GM12878 (cell line): ENCODE results near the gene PODXL2. TPM values are rescaled to one million over a fixed set of nuclear protein-coding genes. Genes with fewer than 3 reads are reported as not detected.
A peak's percentile ranks its signal among the peaks of the same experiment; 100 is the strongest.

Experiments used
- ATAC-seq: fragments of 200-7000 bp; cut with Tn5 transposase; 3 replicates; pipeline ENCODE4 v1.9.1; 2020; ENCODE audit warnings: mild to moderate bottlenecking, moderate library complexity
- BruUV-seq: library from RNA; stranded (reverse); fragments of 400-500 nt; replicated peaks from 2 replicates; lab custom pipeline; 2021; lab: Mats Ljungman, UMichigan
- CTCF ChIA-PET: fragments of 300-600 bp; sonication (Branson Sonifier 250); formaldehyde crosslinking; extraction: SDS; loops from one replicate; lab custom pipeline; 2021; ENCODE audit warnings: inconsistent platforms; lab: Yijun Ruan, JAX
- POLR2A ChIA-PET: fragments of 350-600 bp; formaldehyde crosslinking; extraction: SDS; loops from one replicate; lab custom pipeline; 2021; ENCODE audit warnings: inconsistent platforms; lab: Charles Lee
- RAD21 ChIA-PET: fragments of 300-600 bp; sonication (Branson Sonifier 250); formaldehyde crosslinking; loops from one replicate; lab custom pipeline; 2023; ENCODE audit warnings: antibody characterized with exemption; ENCODE audit not compliant: unreplicated experiment; lab: Charles Lee
- SMC1A ChIA-PET: fragments of 300-600 bp; sonication (Branson Sonifier 250); formaldehyde crosslinking; loops from one replicate; lab custom pipeline; 2023; ENCODE audit not compliant: unreplicated experiment, uncharacterized antibody; lab: Charles Lee
- DNase-seq: peaks from one replicate; pipeline ENCODE4 v3.0.0-alpha.2; 2011; ENCODE audit warnings: low read depth, low spot score
- FAIRE-seq: peaks from 3 replicates; lab custom pipeline; 2011; peaks lifted over from hg19 to GRCh38; lab: Jason Lieb, UNC
- H2AFZ ChIP-seq: 2 replicates; pipeline ENCODE4 v1.6.0; 2011; ENCODE audit warnings: low read depth, low read length, control low read depth; ENCODE audit not compliant: control insufficient read depth
- H3K27ac ChIP-seq: 2 replicates; pipeline ENCODE4 v1.5.1; 2011; ENCODE audit warnings: control low read depth; ENCODE audit not compliant: control insufficient read depth, insufficient read depth
- H3K27me3 ChIP-seq, 2 experiments: replicated peaks in 1 of 2; 2 replicates each; pipeline versions ENCODE4 v1.6.0 to v1.6.1; 2011; ENCODE audit warnings: low read length in 1 of 2; ENCODE audit not compliant: control insufficient read depth in 2 of 2, insufficient read depth in 2 of 2
- H3K36me3 ChIP-seq, 2 experiments: 2 replicates each; pipeline ENCODE4 v1.5.1; 2011; ENCODE audit warnings: low read length in 1 of 2; ENCODE audit not compliant: control insufficient read depth in 2 of 2, insufficient read depth in 2 of 2
- H3K4me1 ChIP-seq: 2 replicates; pipeline ENCODE4 v1.6.1; 2011; ENCODE audit warnings: mild to moderate bottlenecking, low read length, moderate library complexity, mixed read lengths; ENCODE audit not compliant: control insufficient read depth, insufficient read depth
- H3K4me2 ChIP-seq: 2 replicates; pipeline ENCODE4 v1.6.0; 2011; ENCODE audit warnings: control low read depth; ENCODE audit not compliant: control insufficient read depth, insufficient read depth
- H3K4me3 ChIP-seq: fragments of 200-600 bp; sonication (generic); 2 replicates; pipeline ENCODE4 v1.5.1; 2016
- H3K79me2 ChIP-seq: 2 replicates; pipeline ENCODE4 v1.6.0; 2011; ENCODE audit warnings: low read length; ENCODE audit not compliant: control insufficient read depth, insufficient read depth
- H3K9ac ChIP-seq: 2 replicates; pipeline ENCODE4 v1.8.0; 2011; ENCODE audit warnings: low read length, control low read depth, mixed read lengths; ENCODE audit not compliant: control insufficient read depth, insufficient read depth
- H3K9me3 ChIP-seq: replicated peaks from 3 replicates; pipeline ENCODE4 v1.5.1; 2011; ENCODE audit warnings: mild to moderate bottlenecking, low read length; ENCODE audit not compliant: control insufficient read depth, insufficient read depth
- H4K20me1 ChIP-seq: 2 replicates; pipeline ENCODE4 v1.6.0; 2011; ENCODE audit not compliant: control insufficient read depth, insufficient read depth
- CBX5 ChIP-seq: sonication (generic); IDR thresholded peaks from 2 replicates; pipeline ENCODE4 v1.6.1; 2016; ENCODE audit warnings: low read depth, moderate library complexity, mild to moderate bottlenecking, inconsistent platforms
- DPF2 ChIP-seq: fragments of 450-650 bp; IDR thresholded peaks from 2 replicates; pipeline ENCODE4 v1.6.1; 2017; ENCODE audit warnings: mild to moderate bottlenecking
- ELK1 ChIP-seq: IDR thresholded peaks from 2 replicates; pipeline ENCODE4 v1.6.1; 2012; ENCODE audit warnings: low read depth, low read length, improper control_type of control experiment
- FOXM1 ChIP-seq: IDR thresholded peaks from 2 replicates; pipeline ENCODE4 v1.6.1; 2012; ENCODE audit warnings: low read depth, mild to moderate bottlenecking, inconsistent platforms, low read length, moderate library complexity
- HDAC6 ChIP-seq: fragments of 200-600 bp; sonication (generic); IDR thresholded peaks from one replicate; pipeline ENCODE4 v1.8.0; 2017; ENCODE audit warnings: antibody characterized with exemption; ENCODE audit not compliant: unreplicated experiment
- KDM1A ChIP-seq: fragments of 200-600 bp; sonication (generic); IDR thresholded peaks from 2 replicates; pipeline ENCODE4 v1.6.1; 2016; ENCODE audit warnings: borderline replicate concordance
- MYB ChIP-seq: fragments of 150-350 bp; IDR thresholded peaks from 2 replicates; pipeline ENCODE4 v1.6.1; 2014; ENCODE audit warnings: mild to moderate bottlenecking, low read depth, low read length, borderline replicate concordance
- MYC ChIP-seq: IDR thresholded peaks from 2 replicates; pipeline ENCODE4 v1.6.1; 2011; ENCODE audit warnings: mild to moderate bottlenecking, low read length, moderate library complexity, inconsistent platforms; ENCODE audit not compliant: insufficient read depth, insufficient replicate concordance, insufficient read length, severe bottlenecking
- PML ChIP-seq: IDR thresholded peaks from 2 replicates; pipeline ENCODE4 v1.6.1; 2012; ENCODE audit warnings: low read length, inconsistent platforms
- RAD51 ChIP-seq: fragments of 450-650 bp; IDR thresholded peaks from 2 replicates; pipeline ENCODE4 v1.6.1; 2016; ENCODE audit warnings: moderate library complexity, mild to moderate bottlenecking, inconsistent platforms
- SPI1 ChIP-seq: IDR thresholded peaks from 2 replicates; pipeline ENCODE4 v1.6.1; 2011; ENCODE audit warnings: low read depth, mild to moderate bottlenecking, low read length, moderate library complexity, borderline replicate concordance; ENCODE audit not compliant: insufficient read depth
- SUPT20H ChIP-seq: IDR thresholded peaks from 2 replicates; pipeline ENCODE4 v1.6.1; 2011; ENCODE audit warnings: low read depth, mild to moderate bottlenecking, low read length, moderate library complexity, borderline replicate concordance; ENCODE audit not compliant: control insufficient read depth
- TAF1 ChIP-seq: IDR thresholded peaks from 2 replicates; pipeline ENCODE4 v1.6.1; 2011; ENCODE audit warnings: mild to moderate bottlenecking, low read depth, low read length, borderline replicate concordance
- ZSCAN29 ChIP-seq: fragments of 450-650 bp; IDR thresholded peaks from 2 replicates; pipeline ENCODE4 v1.6.1; 2017; ENCODE audit warnings: mild to moderate bottlenecking, moderate library complexity
- WGBS: methylation state at CpG from one replicate; pipeline ENCODE4 v1.1.6; 2016; ENCODE audit warnings: low lambda C conversion rate; ENCODE audit not compliant: insufficient replicate concordance, insufficient coverage; ENCODE audit errors: missing lambda C conversion rate; 5-methylcytosine and 5-hydroxymethylcytosine counted together
- in situ Hi-C: fragments of 300-500 bp; cut with MboI; formaldehyde crosslinking; loops from 9 replicates; pipeline ENCODE4 v1.14.3; 2018; ENCODE audit warnings: mixed read lengths
- intact Hi-C: fragments of 100-400 bp; cut with micrococcal nuclease; formaldehyde crosslinking; loops from one replicate; pipeline ENCODE4 v1.14.2; 2022; ENCODE audit not compliant: unreplicated experiment
- polyA plus RNA-seq, 11 experiments: library from polyadenylated mRNA; depleted of rRNA in 4 of 11; unstranded in 6 of 11; stranded (reverse) in 5 of 11; fragments of >200 nt; fragmentation: Nextera tagmentation in 4 of 11; fragmentation: Illumina TruSeq in 1 of 11; extraction: Ambion mirVana in 4 of 11; extraction: Trizol in 1 of 11; gene quantifications; 1 replicate in 1 of 11; 2 replicates in 10 of 11; pipeline versions ENCODE4 v1.2.1 to v1.2.3, GENCODE V29; 2011 to 2016; ENCODE audit warnings: inconsistent platforms in 2 of 11, missing spikeins in 2 of 11, low read depth in 1 of 11
- total RNA-seq, 4 experiments: library from RNA; depleted of rRNA in 3 of 4; stranded (reverse); fragments of >200 nt in 3 of 4; fragmentation: Illumina TruSeq in 1 of 4; extraction: Trizol in 1 of 4; gene quantifications; 2 replicates each; pipeline versions ENCODE4 v1.2.1 to v1.2.3, GENCODE V29; 2013 to 2021
- TF ChIP-seq, protein P1 (sequence below): IDR thresholded peaks from 2 replicates; pipeline ENCODE4 v1.6.1; 2011; ENCODE audit warnings: low read depth, low read length, improper control_type of control experiment, borderline replicate concordance
- TF ChIP-seq, protein P2 (sequence below): fragments of 450-650 bp; IDR thresholded peaks from 2 replicates; pipeline ENCODE4 v1.6.1; 2017; ENCODE audit warnings: mild to moderate bottlenecking, low read depth, inconsistent platforms; ENCODE audit not compliant: poor library complexity, severe bottlenecking

The PODXL2 gene
- total and polyA plus RNA-seq, 10 of the 15 experiments (the other 5 are each of a cell fraction or from before 2014, with no cell fraction given) = 0.03 to 24.4 (median 13.6) TPM; not detected in 2

DNA sequence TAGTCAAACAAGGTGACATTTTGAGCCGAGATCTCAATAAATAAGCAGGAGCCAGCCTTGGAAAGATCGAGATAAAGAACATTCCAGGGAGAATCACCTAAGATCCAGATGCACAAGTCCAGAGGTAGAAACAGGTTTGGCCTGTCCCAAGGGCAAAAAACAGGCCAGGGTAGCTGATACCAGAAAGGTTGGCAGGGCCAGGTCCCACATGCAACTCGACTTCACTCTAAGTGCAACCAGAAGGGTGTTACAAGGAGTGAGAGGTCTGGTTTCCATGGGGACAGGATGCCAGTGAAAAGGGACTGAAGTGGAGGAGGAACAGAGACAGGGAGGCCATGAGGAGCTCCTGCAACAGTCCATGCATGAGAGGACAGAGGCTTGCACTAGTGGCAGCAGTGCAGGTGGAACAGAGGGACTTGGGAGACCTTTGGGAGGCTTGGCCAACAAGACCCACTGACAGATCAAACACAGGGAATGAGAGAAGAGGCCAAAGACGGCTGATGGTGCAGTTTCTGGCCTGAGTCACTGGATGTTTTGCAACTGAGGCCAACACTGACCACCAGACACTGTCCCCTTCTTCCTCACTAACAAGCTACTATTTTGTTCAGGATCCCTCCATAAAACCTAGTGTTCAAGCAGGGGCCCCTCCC lies 43.7 kb upstream of the PODXL2 start:
- no peaks in the 10 kb centered on the region; the same call in 1 of the 2 replicates for H4K20me1 ChIP-seq
- H3K4me2 ChIP-seq = peak overlapping the region; percentile 42; the same call in 1 of the 2 replicates
- DNase-seq (no peak), FAIRE-seq (no peak), ATAC-seq (no peak)
- no peaks in the 10 kb centered on the region; a peak in 1 of 4 replicates for H3K36me3 ChIP-seq
- no peaks in the 10 kb centered on the region for H3K27me3 ChIP-seq
- ChIA-PET RAD21 (no interaction called here), POLR2A (interaction anchor here (1.1 kb wide), 1 partner anchor 12 kb away, joined by 4 read pairs; no protein-coding TSS in a partner anchor), SMC1A (interaction anchor here (1.0 kb wide), 1 partner anchor 10 kb away, joined by 3 read pairs; no protein-coding TSS in a partner anchor), CTCF (interaction anchor here (0.6 to 1.5 kb wide), 5 partner anchors 9 to 548 kb away, joined by 3 read pairs; no protein-coding TSS in a partner anchor)
- H3K4me1 ChIP-seq = peaks cover 11% of the 10 kb centered on the region
- H3K27ac ChIP-seq = no peak overlapping the region
- WGBS = 73% methylated on average over 4 of the region's 4 CpGs
- TF ChIP-seq RAD51 (no peak), MYC (no peak), SUPT20H (no peak), SPI1 (no peak), CBX5 (no peak), DPF2 (no peak), MYB (no peak), ZSCAN29 (no peak), ELK1 (no peak), KDM1A (no peak), PML (no peak), TAF1 (no peak), FOXM1 (no peak), HDAC6 (no peak)
- TF ChIP-seq, protein P1, sequence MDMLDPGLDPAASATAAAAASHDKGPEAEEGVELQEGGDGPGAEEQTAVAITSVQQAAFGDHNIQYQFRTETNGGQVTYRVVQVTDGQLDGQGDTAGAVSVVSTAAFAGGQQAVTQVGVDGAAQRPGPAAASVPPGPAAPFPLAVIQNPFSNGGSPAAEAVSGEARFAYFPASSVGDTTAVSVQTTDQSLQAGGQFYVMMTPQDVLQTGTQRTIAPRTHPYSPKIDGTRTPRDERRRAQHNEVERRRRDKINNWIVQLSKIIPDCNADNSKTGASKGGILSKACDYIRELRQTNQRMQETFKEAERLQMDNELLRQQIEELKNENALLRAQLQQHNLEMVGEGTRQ = no peak
- TF ChIP-seq, protein P2, sequence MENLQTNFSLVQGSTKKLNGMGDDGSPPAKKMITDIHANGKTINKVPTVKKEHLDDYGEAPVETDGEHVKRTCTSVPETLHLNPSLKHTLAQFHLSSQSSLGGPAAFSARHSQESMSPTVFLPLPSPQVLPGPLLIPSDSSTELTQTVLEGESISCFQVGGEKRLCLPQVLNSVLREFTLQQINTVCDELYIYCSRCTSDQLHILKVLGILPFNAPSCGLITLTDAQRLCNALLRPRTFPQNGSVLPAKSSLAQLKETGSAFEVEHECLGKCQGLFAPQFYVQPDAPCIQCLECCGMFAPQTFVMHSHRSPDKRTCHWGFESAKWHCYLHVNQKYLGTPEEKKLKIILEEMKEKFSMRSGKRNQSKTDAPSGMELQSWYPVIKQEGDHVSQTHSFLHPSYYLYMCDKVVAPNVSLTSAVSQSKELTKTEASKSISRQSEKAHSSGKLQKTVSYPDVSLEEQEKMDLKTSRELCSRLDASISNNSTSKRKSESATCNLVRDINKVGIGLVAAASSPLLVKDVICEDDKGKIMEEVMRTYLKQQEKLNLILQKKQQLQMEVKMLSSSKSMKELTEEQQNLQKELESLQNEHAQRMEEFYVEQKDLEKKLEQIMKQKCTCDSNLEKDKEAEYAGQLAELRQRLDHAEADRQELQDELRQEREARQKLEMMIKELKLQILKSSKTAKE = no peak
- H3K4me3 ChIP-seq = no peak overlapping the region
- no peak overlapping the region for H3K9ac ChIP-seq
- H3K79me2 ChIP-seq = peaks cover 52% of the 10 kb centered on the region
- no peaks in the 10 kb centered on the region for H3K9me3 ChIP-seq
- in situ Hi-C loops (no loop called here), intact Hi-C loops (loop anchor here (5.0 kb wide), 1 partner anchor 467 kb away; the partner anchor contains the start of gene SEC61A1)
- no peak overlapping the region for H2AFZ ChIP-seq
- no TSS peak for BruUV-seq
